IMR-90 (cell line): Measurements from ENCODE around the gene SLC3A2. TPM values are rescaled to one million over a fixed set of nuclear protein-coding genes. Genes with fewer than 3 reads are reported as not detected.

Experiments used
- ATAC-seq: fragments of 200-7000 bp; cut with Tn5 transposase; 2 replicates; pipeline ENCODE4 v1.9.1; 2020; ENCODE audit warnings: low read depth, mild to moderate bottlenecking, moderate library complexity
- BruUV-seq: library from RNA; stranded (reverse); fragments of 400-500 nt; replicated peaks from 2 replicates; lab custom pipeline; 2021; lab: Mats Ljungman, UMichigan
- CTCF ChIA-PET: fragments of 300-600 bp; formaldehyde crosslinking; extraction: SDS; loops from one replicate; lab custom pipeline; 2021; ENCODE audit warnings: antibody characterized with exemption; lab: Yijun Ruan, JAX
- POLR2A ChIA-PET: fragments of 300-600 bp; sonication (Branson Sonifier 250); formaldehyde crosslinking; loops from one replicate; lab custom pipeline; 2022; ENCODE audit warnings: antibody characterized with exemption; ENCODE audit not compliant: unreplicated experiment; lab: Charles Lee
- DNase-seq: peaks from one replicate; pipeline ENCODE4 v3.0.0; 2013
- H2AFZ ChIP-seq: replicated peaks from 2 replicates; pipeline ENCODE3; 2013; ENCODE audit warnings: low read length, mild to moderate bottlenecking; ENCODE audit not compliant: poor library complexity
- H2AK5ac ChIP-seq: 2 replicates; pipeline ENCODE4 v1.6.1; 2013; ENCODE audit warnings: low read depth, low read length, inconsistent platforms
- H2AK9ac ChIP-seq: replicated peaks from 2 replicates; pipeline ENCODE3; 2013; ENCODE audit warnings: mild to moderate bottlenecking, low read depth, low read length, moderate library complexity; ENCODE audit not compliant: poor library complexity
- H2BK120ac ChIP-seq: 2 replicates; pipeline ENCODE4 v1.6.1; 2013; ENCODE audit warnings: low read depth, low read length, inconsistent platforms
- H2BK15ac ChIP-seq: 3 replicates; pipeline ENCODE4 v1.6.1; 2013; ENCODE audit warnings: low read depth, low read length, inconsistent platforms
- H2BK20ac ChIP-seq: 2 replicates; pipeline ENCODE4 v1.6.1; 2013; ENCODE audit warnings: low read depth, mild to moderate bottlenecking, inconsistent platforms, low read length, moderate library complexity
- H2BK5ac ChIP-seq: 2 replicates; pipeline ENCODE4 v1.6.1; 2013; ENCODE audit warnings: mild to moderate bottlenecking, low read depth, low read length, inconsistent platforms; ENCODE audit not compliant: poor library complexity, severe bottlenecking
- H3K14ac ChIP-seq: replicated peaks from 2 replicates; pipeline ENCODE4 v1.6.1; 2013; ENCODE audit warnings: low read depth, low read length, inconsistent platforms
- H3K18ac ChIP-seq: 2 replicates; pipeline ENCODE4 v1.6.1; 2013; ENCODE audit warnings: low read depth, low read length, control low read depth
- H3K23ac ChIP-seq: 2 replicates; pipeline ENCODE4 v1.6.1; 2013; ENCODE audit warnings: low read depth, low read length, inconsistent platforms
- H3K27ac ChIP-seq: 2 replicates; pipeline ENCODE4 v1.5.1; 2013; ENCODE audit warnings: mild to moderate bottlenecking, control low read depth, low read length; ENCODE audit not compliant: insufficient read depth
- H3K27me3 ChIP-seq: 2 replicates; pipeline ENCODE4 v1.6.1; 2013; ENCODE audit warnings: low read length; ENCODE audit not compliant: control insufficient read depth, insufficient read depth
- H3K36me3 ChIP-seq: 2 replicates; pipeline ENCODE4 v1.6.1; 2013; ENCODE audit warnings: low read length, mixed read lengths; ENCODE audit not compliant: control insufficient read depth, insufficient read depth
- H3K4ac ChIP-seq: 2 replicates; pipeline ENCODE4 v1.6.1; 2013; ENCODE audit warnings: low read depth, low read length, inconsistent platforms
- H3K4me1 ChIP-seq: 2 replicates; pipeline ENCODE4 v1.6.1; 2013; ENCODE audit warnings: low read length, mixed read lengths; ENCODE audit not compliant: control insufficient read depth, insufficient read depth
- H3K4me2 ChIP-seq: 2 replicates; pipeline ENCODE4 v1.6.1; 2013; ENCODE audit warnings: low read depth, mild to moderate bottlenecking, control low read depth, low read length, moderate library complexity
- H3K4me3 ChIP-seq: 2 replicates; pipeline ENCODE4 v1.5.1; 2013; ENCODE audit warnings: low read depth, mild to moderate bottlenecking, control low read depth, low read length, moderate library complexity; ENCODE audit not compliant: insufficient read depth
- H3K56ac ChIP-seq: 2 replicates; pipeline ENCODE4 v1.6.1; 2013; ENCODE audit warnings: low read length, inconsistent platforms; ENCODE audit not compliant: insufficient read depth; ENCODE audit errors: extremely low read depth
- H3K79me1 ChIP-seq, 2 experiments: 2 replicates each; pipeline ENCODE4 v1.6.1; 2013; ENCODE audit warnings: low read length in 2 of 2, inconsistent platforms in 1 of 2, low read depth in 1 of 2
- H3K9ac ChIP-seq: 2 replicates; pipeline ENCODE4 v1.6.1; 2013; ENCODE audit warnings: low read depth, low read length, control low read depth
- H3K9me1 ChIP-seq: 2 replicates; pipeline ENCODE4 v1.6.1; 2013; ENCODE audit warnings: low read length, inconsistent platforms; ENCODE audit not compliant: insufficient read depth
- H3K9me3 ChIP-seq: 2 replicates; pipeline ENCODE4 v1.6.1; 2013; ENCODE audit warnings: low read length; ENCODE audit not compliant: control insufficient read depth, insufficient read depth
- H4K20me1 ChIP-seq: 2 replicates; pipeline ENCODE4 v1.6.1; 2013; ENCODE audit warnings: low read length, inconsistent platforms; ENCODE audit not compliant: insufficient read depth
- H4K5ac ChIP-seq: 2 replicates; pipeline ENCODE4 v1.6.1; 2013; ENCODE audit warnings: mild to moderate bottlenecking, low read depth, low read length, control low read depth
- H4K8ac ChIP-seq, 2 experiments: 2 replicates each; pipeline ENCODE4 v1.6.1; 2013; ENCODE audit warnings: low read depth in 2 of 2, low read length in 2 of 2, control low read depth in 1 of 2, inconsistent platforms in 1 of 2
- H4K91ac ChIP-seq: 2 replicates; pipeline ENCODE4 v1.6.1; 2013; ENCODE audit warnings: low read depth, low read length, inconsistent platforms; ENCODE audit not compliant: insufficient read depth
- BHLHE40 ChIP-seq: fragments of 150-350 bp; IDR thresholded peaks from 2 replicates; pipeline ENCODE4 v1.6.1; 2016; ENCODE audit warnings: mild to moderate bottlenecking, low read depth, low read length
- CEBPB ChIP-seq: IDR thresholded peaks from 2 replicates; pipeline ENCODE4 v1.6.1; 2012; ENCODE audit warnings: low read depth, low read length, improper control_type of control experiment
- CHD1 ChIP-seq: IDR thresholded peaks from 2 replicates; pipeline ENCODE4 v1.6.1; 2012; ENCODE audit warnings: low read depth, low read length, improper control_type of control experiment
- CTCF ChIP-seq: conservative IDR thresholded peaks from 2 replicates; pipeline ENCODE4 v1.5.1; 2012; ENCODE audit warnings: mild to moderate bottlenecking, low read depth, low read length, improper control_type of control experiment
- ELK1 ChIP-seq: fragments of 150-350 bp; IDR thresholded peaks from 2 replicates; pipeline ENCODE4 v1.6.1; 2016; ENCODE audit warnings: low read depth, mild to moderate bottlenecking, low read length, moderate library complexity, borderline replicate concordance
- FOS ChIP-seq: fragments of 150-350 bp; IDR thresholded peaks from 2 replicates; pipeline ENCODE4 v1.6.1; 2016; ENCODE audit warnings: low read depth, low read length
- MAFK ChIP-seq: IDR thresholded peaks from 2 replicates; pipeline ENCODE4 v1.6.1; 2012; ENCODE audit warnings: low read depth, low read length, improper control_type of control experiment
- MAZ ChIP-seq: IDR thresholded peaks from 2 replicates; pipeline ENCODE4 v1.6.1; 2012; ENCODE audit warnings: low read depth, mild to moderate bottlenecking, low read length, improper control_type of control experiment, moderate library complexity, borderline replicate concordance
- MXI1 ChIP-seq: IDR thresholded peaks from 2 replicates; pipeline ENCODE4 v1.6.1; 2012; ENCODE audit warnings: low read depth, mild to moderate bottlenecking, low read length, moderate library complexity, borderline replicate concordance
- NFE2L2 ChIP-seq: fragments of 150-350 bp; IDR thresholded peaks from 2 replicates; pipeline ENCODE4 v1.6.1; 2016; ENCODE audit warnings: low read depth, mild to moderate bottlenecking, low read length
- RAD21 ChIP-seq: IDR thresholded peaks from 2 replicates; pipeline ENCODE4 v1.6.1; 2012; ENCODE audit warnings: low read length, improper control_type of control experiment
- SMC3 ChIP-seq: fragments of 150-350 bp; IDR thresholded peaks from 2 replicates; pipeline ENCODE4 v1.6.1; 2016; ENCODE audit warnings: low read depth, mild to moderate bottlenecking, antibody characterized with exemption, low read length, moderate library complexity
- USF2 ChIP-seq: fragments of 150-350 bp; IDR thresholded peaks from 2 replicates; pipeline ENCODE4 v1.6.1; 2017; ENCODE audit warnings: mild to moderate bottlenecking, antibody characterized with exemption, low read length, low read depth
- WGBS, 2 experiments: methylation state at CpG; one replicate each; pipeline versions ENCODE4 v1.1.5 to v1.1.7; 2013; ENCODE audit warnings: missing lambda C conversion rate in 2 of 2; ENCODE audit not compliant: insufficient read length in 1 of 2; ENCODE audit errors: extremely low coverage in 2 of 2; 5-methylcytosine and 5-hydroxymethylcytosine counted together
- dilution Hi-C: fragments of 300-500 bp; cut with HindIII; formaldehyde crosslinking; loops from one replicate; pipeline ENCODE4 v1.14.3; 2018; ENCODE audit warnings: low sequenced_read_pairs; ENCODE audit not compliant: unreplicated experiment
- in situ Hi-C: fragments of 300-500 bp; cut with MboI; formaldehyde crosslinking; loops from 3 replicates; pipeline ENCODE4 v1.14.3; 2019; ENCODE audit warnings: low sequenced_read_pairs, inconsistent platforms, mixed read lengths
- intact Hi-C: fragments of 100-400 bp; cut with micrococcal nuclease; formaldehyde crosslinking; loops from 2 replicates; pipeline ENCODE4 v1.10.0; 2022
- polyA plus RNA-seq, 3 experiments: library from polyadenylated mRNA; depleted of rRNA; stranded (reverse); fragments of >200 nt; gene quantifications; 2 replicates each; pipeline ENCODE4 v1.2.3, GENCODE V29; 2012; ENCODE audit warnings: low replicate concordance in 1 of 3
- total RNA-seq: library from RNA; depleted of rRNA; stranded (reverse); fragments of >200 nt; gene quantifications from 2 replicates; pipeline ENCODE4 v1.2.3, GENCODE V29; 2012

SLC3A2 gene
- total and polyA plus RNA-seq, 2 of the 4 experiments (the other 2 are of a cell fraction): 140 to 239 TPM

DNA sequence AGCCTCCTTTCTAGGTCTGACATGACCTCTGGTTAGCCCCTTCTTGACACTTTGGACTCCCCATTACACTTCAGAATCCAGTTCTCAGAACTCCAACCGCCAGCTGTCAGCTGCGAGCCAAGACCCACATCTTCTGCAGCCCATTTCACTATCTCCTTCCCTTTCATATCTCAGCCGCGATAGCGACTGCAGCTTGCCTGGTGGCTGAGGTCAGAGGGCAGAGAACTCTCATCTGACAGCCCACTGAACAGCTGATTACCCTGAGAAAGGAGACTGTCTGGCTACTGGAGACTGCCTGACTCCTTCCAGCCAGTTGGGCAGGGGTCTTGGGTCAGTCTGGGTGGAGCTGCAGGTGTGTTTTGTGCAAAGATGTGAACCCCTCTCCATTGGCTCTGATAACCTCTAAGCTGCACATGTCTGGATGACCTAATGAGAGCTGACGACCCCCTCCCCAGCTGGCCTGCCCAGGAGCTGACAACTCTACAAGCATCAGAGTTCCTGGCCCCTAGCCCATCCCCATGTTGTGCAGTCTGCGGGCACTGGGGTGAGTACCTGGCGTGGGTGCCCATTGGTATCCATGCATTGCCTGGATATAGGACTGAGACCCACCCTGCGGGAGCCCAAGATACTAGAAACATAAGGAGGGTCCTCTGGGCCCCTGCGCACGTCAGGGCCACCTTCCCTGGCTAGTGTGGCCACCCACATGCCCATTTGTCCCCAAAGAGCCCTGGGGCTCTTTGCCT lies 39.4 kb downstream of the SLC3A2 start:
- H3K56ac ChIP-seq: no peak overlapping the region
- H4K8ac ChIP-seq: no peak overlapping the region
- TF ChIP-seq CHD1 (no peak), USF2 (no peak), MXI1 (no peak), SMC3 (no peak), MAFK (no peak), NFE2L2 (no peak), FOS (no peak), RAD21 (no peak), CTCF (no peak), BHLHE40 (no peak), CEBPB (no peak), MAZ (no peak), ELK1 (no peak)
- peaks cover 5% of the 10 kb centered on the region; the same call in 1 of the 2 replicates for H3K4me1 ChIP-seq
- no peak overlapping the region for H2AK5ac ChIP-seq
- H3K9me1 ChIP-seq: no peaks in the 10 kb centered on the region
- H2BK5ac ChIP-seq: no peak overlapping the region
- no peak overlapping the region for H3K23ac ChIP-seq
- DNase-seq (no peak), ATAC-seq (no peak)
- H2AK9ac ChIP-seq: no peak overlapping the region
- dilution Hi-C loops (no loop called here), in situ Hi-C loops (no loop called here), intact Hi-C loops (no loop called here)
- no peak overlapping the region for H3K18ac ChIP-seq
- no TSS peak for BruUV-seq
- H3K4ac ChIP-seq: no peak overlapping the region
- H3K4me2 ChIP-seq: no peak overlapping the region
- H4K5ac ChIP-seq: no peak overlapping the region
- H3K9me3 ChIP-seq: no peaks in the 10 kb centered on the region; the same call in 1 of the 2 replicates
- no peaks in the 10 kb centered on the region for H3K79me1 ChIP-seq
- CTCF ChIA-PET: no interaction called here
- no peak overlapping the region for H4K91ac ChIP-seq
- no peak overlapping the region for H3K14ac ChIP-seq
- peaks cover 75% of the 10 kb centered on the region for H3K27me3 ChIP-seq
- no peaks in the 10 kb centered on the region for H3K36me3 ChIP-seq
- POLR2A ChIA-PET: interaction anchor here (0.5 kb wide), 1 partner anchor 109 kb away, joined by 3 read pairs; no protein-coding TSS in a partner anchor
- H2BK120ac ChIP-seq: no peak overlapping the region
- H2AFZ ChIP-seq: no peak overlapping the region
- H3K4me3 ChIP-seq: no peak overlapping the region
- no peak overlapping the region for H2BK20ac ChIP-seq
- H4K20me1 ChIP-seq: no peaks in the 10 kb centered on the region
- no peak overlapping the region for H3K9ac ChIP-seq
- H3K27ac ChIP-seq: no peak overlapping the region
- no peak overlapping the region for H2BK15ac ChIP-seq
- 100% methylated on average over 1 of the region's 11 CpGs; no CpG with 5 or more reads in 1 of the 2 experiments for WGBS, 2 experiments
